SH-SY5Y (cell line): ENCODE measurements around the gene TAF10.

Experiments used
- GATA2 ChIP-seq: IDR thresholded peaks from 2 replicates; pipeline ENCODE4 v1.6.1; 2011; ENCODE audit warnings: mild to moderate bottlenecking, low read depth, low read length
- GATA3 ChIP-seq: IDR thresholded peaks from 2 replicates; pipeline ENCODE4 v1.6.1; 2011; ENCODE audit warnings: low read depth, mild to moderate bottlenecking, low read length, moderate library complexity

Gene TAF10

DNA sequence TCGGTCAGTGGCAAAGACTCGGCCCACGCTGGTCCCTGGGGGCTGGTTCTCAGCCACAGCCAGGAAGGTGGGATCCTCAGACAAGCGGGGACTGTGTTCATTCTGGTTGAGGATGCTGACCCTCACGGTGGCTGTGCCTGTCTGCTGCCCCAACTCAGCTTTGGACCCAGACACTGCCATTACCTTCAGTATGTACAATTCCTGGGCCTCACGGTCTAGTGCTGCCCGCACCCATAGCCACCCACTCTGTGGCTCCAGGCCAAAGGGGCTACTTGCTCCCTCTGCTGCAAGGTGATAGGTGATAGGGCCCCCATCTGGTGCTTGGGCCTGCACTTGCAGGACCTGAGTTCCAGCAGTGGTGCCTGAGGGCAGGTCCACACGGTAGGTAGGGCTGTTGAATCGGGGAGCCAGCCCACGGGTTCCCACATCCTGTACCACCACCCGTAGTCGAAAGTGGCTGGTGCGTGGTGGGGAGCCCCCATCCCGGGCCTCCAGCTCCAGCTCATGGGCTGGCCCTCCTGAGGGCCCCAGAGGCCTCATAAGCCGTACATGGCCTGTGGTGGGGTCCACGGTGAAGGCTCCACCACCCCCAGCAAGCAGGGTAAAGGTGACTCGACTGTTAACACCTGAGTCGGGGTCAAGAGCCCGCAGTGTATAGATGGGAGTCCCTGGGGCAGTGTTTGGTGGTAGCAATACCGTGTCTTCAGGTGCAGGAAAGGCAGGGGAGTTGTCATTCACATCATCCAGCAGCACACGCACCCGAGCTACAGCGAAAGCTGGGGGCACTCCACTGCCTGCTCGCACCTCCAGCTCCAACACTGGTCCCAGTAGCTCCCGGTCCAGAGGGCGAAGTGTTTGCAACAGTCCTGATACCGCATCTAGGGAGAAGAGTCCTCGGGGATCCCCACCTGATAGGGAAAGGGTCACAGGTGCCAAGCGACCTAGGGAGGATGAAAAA, 20.4 kb upstream of the TAF10 start:
- no peak for TF ChIP-seq GATA3
- no peak for TF ChIP-seq GATA2

DNA sequence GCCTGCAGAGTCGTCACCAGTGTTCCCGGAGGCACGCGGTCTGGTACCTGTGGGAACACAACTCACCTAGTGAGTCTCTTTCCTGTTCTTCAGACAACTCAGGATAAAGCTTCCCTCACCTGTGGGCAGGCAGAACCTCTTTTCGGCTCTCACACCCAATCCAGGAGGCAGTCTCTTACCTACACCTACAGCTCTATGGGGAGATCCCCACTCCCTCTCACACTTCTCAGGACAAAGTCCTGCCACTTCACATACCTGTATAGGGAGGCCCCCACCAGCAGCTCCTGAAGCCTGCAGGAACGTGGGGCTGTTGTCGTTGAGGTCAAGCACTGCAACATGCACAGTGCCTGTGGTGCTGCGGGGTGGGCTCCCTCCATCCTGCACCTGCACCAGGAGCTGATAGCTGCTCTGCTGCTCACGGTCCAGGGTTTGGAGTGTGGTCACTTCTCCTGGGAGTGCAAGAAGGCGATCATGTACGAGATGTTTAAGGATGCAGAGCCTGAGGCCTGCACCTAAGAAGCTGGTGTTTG, 19.4 kb upstream of the TAF10 start:
- TF ChIP-seq GATA2 = no peak
- no peak for TF ChIP-seq GATA3

DNA sequence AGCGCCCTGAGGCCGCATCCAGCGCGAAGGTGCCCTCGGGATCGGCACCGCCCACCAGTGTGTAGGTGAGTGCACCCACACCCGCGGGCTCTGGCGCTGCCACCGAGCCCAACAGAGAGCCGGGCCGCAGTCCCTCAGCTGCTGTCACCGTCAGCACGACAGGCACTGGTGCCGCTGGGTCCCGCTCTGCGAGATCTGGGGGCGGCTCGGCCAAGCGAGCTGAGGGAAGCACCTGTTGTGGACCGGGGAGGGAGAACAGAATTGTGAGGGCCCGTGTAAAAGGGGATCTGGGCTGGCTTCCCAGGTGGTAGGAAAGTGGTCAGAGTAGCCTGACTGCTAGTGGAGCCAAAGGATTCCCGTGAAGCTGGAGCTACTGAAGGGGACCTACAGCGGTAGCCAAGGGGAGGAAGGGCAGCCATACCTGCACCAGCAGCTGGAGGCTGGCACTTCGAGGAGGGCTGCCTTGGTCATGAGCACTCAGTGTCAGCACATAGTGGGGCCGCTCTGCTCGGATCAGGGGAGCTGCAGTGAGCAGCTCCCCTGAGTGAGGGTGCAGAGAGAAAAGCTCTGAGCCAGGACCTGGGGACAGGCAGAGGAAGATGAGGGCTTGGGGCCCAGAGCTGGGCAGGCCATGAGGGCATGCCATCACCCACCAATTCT, 18.7 kb upstream of the TAF10 start:
- TF ChIP-seq GATA2 = no peak
- TF ChIP-seq GATA3 = no peak

DNA sequence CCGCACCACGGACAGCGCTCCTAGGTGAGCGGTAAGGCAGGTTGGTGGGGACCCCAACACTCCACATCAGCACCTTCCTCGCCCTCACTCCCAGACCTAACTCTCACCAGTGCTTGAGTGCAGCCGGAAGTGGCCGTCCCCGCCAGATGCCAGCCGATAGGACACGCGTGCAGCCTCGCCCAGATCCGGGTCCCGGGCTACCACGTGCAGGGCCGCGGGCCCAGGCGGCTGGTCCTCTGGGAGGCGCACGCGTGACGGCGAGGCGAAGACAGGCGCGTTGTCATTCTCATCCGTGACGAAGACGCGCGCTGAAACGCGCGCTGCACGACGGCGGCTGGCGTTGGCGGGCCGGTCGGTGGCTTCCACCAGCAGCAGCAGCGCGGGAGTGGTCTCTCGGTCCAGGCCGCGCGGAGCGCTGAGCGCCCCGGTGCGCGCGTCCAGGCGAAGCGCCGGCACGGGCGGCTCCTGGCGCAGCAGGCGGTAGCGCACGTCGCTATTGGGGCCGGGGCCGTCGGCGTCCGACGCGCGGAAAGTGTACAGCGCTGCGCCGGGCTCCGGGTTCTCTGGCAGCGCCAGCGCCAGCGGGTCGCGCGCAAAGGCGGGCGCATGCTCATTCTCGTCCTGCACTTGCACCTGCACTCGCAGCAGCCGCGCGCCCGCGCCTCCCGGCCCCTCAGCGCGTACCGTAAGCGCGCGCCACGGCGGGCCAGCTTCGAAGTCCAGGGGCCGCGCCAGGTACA, 18.0 kb upstream of the TAF10 start:
- no peak for TF ChIP-seq GATA2
- TF ChIP-seq GATA3 = no peak

DNA sequence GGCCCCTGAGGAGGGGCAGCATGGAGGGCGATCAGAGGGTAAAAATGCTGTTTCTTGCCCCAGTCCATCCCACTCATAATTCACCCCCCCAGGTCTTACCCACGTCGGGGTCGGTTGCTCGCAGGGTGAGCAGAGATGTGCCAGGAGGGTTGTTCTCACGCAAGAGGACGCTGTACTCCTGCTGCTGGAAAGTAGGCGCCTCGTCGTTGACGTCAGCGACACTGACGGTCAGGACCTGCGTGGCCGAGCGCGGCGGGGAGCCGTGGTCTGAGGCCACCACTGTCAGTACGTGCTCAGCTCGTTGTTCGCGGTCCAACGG, 17.5 kb upstream of the TAF10 start:
- no peak for TF ChIP-seq GATA2
- TF ChIP-seq GATA3 = no peak

DNA sequence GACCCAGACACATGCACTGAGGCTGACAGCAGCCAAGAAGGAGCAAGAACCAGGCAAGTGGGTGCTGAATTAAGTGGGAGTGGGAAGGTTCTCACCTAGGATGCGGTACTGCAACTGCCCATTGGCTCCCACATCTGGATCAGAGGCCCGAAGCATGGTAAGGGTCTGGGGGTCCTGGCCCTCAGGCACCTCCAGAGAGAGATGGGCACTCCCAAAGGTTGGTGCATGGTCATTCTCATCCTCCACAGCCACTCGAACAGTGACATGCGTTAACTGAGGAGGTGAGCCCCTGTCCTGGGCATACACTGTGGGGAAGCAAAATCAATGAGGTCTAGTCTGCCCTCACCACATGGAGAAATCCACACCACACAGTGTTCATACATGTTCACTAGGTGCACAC, 16.5 kb upstream of the TAF10 start:
- TF ChIP-seq GATA3 = no peak
- TF ChIP-seq GATA2 = no peak

DNA sequence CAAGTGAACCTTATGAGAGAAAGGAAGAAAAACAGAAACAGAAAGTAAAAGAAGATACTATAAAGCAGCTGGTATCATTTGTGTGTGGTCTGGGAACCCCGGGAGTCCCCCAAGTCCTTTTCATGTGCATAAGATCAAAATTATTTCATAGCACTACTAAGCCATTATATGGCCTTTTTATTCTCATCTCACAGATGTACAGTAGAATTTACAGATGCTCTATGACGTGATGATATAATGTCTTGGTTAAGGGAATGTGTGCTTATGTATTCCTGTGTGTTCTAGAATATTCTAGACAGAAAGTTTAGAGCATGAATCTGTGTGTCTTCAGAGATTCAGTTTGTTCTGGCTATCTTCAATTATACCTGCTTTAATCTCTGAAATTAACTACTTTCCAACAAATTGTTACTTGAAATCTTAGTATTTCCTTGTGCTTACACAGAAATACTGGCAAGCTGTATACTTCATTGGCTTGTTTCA, 15.8 kb upstream of the TAF10 start:
- TF ChIP-seq GATA2 (no peak), GATA3 (no peak)

DNA sequence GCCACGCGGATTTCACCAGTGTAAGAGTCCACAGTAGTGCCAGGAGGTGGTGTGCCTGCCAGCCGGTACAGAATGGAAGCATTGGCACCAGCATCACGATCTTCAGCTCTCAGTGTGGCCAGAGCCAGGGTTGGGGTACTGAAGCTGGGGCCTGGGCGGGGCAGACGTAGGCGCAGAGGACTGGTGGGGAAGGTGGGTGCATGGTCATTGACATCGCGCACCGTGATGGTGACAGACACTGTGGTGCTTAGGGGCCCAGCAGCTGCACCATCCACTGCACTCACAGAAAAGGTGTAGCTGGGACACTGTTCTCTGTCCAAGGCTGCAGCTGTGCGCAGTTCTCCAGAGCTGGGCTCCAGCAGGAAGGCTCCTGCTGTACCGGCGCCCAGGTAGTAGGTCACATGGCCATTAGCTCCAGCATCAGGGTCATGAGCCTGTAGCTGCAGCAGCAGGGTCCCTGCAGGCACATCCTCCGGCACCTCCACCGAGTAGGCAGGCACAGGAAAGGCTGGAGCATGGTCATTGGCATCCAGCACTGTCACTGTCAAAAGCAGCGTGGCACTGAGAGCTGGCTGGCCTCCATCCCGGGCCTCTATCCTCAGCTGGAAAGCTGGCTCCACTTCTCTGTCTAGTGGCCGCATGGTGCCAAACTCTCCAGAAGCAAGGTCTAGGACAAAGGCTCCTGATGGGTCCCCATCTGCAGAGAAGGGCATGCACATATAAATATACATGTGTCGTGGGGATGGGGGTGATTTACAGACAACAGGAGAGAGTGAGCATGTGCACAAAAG, 15.2 kb upstream of the TAF10 start:
- TF ChIP-seq GATA2 (no peak), GATA3 (no peak)

DNA sequence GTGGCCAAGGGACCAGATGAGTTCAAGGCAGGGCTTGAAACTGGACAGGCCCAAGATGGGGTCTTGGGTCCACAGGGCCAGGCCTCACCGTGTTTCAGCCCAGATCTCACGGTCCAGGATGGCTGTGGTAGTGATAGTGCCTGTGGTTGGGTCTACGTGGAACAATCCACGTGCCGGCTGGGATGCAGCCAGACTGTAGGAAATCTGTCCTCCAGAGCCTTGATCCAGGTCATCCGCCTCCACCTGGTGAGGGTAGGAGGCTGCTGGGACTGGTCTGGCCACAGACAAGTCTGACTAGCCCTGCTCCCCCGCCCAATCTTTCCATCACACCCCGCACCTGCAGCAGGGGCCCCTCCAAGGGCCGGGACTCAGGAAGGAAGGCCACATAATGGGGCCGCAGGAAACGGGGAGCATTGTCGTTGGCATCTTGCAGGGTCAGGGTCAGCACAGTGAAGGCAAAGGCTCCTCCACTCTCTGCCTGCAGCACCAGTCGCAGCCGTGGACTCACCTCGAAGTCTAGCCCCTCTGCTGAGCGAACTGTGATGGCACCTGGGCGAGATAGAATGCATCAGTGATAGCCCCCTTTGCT, 13.9 kb upstream of the TAF10 start:
- TF ChIP-seq GATA2 = no peak
- no peak for TF ChIP-seq GATA3

DNA sequence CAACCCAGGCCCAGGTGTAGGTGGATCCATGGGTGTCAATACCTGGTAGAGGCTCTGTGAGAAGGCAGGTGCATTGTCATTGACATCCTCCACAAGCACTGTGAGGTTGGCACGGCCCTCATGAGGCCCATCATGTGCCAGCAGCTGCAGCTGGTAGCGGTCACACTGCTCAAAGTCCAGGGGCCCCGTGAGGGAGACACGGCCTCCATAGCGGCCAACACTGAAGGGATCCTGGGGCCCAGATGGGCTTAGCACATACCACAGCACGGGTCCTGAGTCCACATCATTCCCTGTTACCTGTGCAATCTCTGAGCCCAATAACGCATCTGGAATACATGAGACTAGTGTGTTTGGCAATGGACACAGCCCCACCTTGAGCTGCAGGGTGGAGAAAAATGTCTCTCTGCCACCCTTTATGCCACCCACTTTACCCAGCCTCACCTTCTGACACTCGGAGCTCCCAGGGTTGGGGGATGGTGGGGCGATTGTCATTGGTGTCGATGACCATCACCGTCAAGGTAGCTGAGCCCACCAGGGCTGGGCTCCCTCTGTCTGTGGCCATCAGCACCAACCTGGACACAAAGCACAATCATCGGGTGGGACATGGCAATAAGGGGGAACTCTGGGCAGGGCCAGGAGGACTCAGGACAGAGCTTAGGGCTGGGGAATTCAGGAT, 13.3 kb upstream of the TAF10 start:
- TF ChIP-seq GATA3 = no peak
- no peak for TF ChIP-seq GATA2

DNA sequence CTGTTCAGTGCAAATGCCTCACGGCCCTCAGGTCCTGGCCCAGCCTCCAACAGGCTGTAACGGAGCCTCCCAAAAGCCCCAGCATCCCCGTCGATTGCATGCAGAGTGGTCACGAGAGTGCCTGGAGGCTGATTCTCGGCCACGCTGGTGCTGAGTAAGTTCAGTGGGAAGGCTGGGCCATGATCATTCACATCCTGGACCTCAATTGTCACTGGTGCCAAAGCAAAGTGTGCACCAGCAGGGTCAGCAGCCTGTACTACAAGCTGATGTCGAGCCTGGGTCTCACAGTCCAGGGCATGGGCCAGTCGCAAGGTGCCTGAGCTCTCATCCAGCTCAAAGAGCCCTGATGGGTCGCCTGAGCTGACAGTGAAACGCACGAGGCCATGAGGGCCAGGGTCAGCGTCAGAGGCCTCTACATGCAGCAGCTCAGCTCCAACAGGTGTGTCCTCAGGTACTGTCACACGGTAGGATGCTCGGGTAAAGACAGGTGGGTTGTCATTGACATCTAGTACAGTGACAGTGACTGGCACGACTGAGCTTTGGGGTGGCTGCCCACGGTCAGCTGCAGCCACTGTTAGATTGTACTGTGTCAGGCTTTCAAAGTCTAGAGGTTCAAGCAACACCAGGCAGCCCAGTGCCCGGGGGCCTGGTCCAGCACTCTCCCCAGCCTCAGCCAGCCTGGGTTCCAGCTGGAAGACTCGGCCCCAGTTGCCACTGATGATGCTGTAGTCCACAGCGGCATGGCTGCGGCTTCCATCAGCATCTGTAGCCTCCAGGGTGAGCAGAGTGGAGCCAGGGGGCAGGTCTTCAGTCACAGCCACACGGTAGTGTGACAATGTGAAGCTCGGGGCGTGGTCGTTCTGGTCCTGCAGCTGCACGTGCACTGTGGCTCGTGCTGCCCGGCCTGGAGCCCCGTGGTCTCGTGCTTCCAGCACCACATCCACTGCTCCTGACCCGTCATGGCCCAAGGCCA, 11.7 kb upstream of the TAF10 start:
- TF ChIP-seq GATA2 (no peak), GATA3 (no peak)
